HG03039 (cell line): ENCODE results near the gene IER3IP1.
"Not testable (repeated sequence)": the region's sequence is repeated elsewhere in the genome, so short reads cannot be mapped to it uniquely, and the experiment has no call there.

Experiments used
- ATAC-seq: cut with Tn5 transposase; IDR thresholded peaks from one replicate; pipeline ENCODE4 v1.9.1; 2021; ENCODE audit warnings: mild to moderate bottlenecking, moderate library complexity; ENCODE audit not compliant: unreplicated experiment

The IER3IP1 gene, protein sequence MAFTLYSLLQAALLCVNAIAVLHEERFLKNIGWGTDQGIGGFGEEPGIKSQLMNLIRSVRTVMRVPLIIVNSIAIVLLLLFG

DNA sequence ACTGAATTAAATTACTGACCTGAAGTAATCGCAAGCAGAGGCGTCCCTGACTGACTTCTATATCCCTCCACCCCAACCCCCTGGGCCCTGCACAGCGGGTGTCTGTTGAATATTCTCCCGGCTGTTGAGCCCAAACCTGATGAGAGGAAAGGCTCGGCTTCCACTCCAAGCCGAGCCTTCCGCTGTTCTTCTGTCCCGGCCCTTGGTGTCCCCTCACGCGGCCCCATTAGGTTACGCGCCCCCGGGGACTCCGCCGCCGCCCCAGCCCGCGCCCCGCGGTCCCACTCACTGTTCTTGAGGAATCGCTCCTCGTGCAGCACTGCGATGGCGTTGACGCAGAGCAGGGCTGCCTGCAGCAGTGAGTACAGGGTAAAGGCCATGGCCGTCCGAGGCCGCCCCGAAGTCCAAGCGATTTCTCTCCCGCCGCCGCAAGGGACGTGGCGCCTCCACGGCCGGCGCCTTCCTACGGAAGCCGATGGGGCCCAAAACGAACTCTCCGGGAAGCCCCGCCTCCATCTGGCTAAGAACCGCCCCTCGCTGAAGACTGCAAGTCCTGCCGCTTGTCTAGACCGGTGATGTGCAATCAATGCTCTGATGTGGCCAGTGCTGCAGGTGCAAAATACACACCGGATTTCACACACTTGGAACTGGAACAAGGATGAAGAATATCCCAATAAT, at the start of gene IER3IP1:
IER3IP1 (minus strand) TSS at position 467 of the 678 bp plus-strand sequence; CDS start at position 380, 87 bp downstream.
- peak; percentile 88 for ATAC-seq

DNA sequence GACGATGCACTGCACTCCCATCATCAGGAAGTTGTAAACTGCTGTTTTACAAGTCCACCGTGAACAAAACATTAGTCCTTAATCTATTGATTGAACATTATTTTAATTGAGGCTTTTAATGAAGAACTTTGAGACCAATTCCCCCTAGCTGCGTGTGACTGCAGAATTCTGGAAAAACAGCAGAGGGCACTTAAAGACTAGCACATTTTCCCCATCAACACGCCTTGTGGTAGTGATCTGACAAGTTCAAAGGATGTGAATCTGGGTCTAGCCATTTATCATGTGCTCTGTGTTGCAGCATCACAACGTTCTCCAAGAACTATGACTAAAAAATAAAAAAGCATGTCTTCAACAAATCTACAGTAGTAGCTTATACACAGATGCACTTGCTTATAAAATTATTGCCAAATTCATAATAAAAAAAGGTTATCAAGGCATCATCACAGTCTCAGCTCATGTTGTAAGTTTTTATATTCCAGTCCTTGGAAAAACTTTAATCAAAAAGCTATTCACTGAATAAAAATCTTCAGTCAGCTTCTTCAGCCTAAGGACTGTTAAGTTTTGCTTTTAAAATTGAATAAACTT, 39.5 kb upstream of the IER3IP1 start:
- ATAC-seq: no peak

DNA sequence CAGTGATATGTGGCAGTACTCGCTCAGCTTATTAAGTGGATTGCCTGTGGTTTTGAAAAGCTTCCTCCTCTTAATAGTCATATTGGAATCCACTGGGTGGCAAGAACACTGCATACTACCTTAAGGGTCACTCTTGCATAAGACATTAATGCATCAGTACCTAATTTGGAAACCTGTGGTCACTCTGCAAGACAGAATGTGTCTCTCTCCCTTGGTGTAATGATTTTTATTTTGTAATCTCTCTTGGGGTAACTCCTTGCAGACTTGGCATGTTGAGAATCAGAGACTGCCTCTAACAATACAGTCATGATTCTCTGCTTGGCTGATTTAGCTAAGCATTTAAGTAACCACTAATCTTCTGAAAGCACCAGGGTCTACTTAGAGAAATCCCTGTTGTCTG, 33.0 kb upstream of the IER3IP1 start:
- no peak for ATAC-seq

DNA sequence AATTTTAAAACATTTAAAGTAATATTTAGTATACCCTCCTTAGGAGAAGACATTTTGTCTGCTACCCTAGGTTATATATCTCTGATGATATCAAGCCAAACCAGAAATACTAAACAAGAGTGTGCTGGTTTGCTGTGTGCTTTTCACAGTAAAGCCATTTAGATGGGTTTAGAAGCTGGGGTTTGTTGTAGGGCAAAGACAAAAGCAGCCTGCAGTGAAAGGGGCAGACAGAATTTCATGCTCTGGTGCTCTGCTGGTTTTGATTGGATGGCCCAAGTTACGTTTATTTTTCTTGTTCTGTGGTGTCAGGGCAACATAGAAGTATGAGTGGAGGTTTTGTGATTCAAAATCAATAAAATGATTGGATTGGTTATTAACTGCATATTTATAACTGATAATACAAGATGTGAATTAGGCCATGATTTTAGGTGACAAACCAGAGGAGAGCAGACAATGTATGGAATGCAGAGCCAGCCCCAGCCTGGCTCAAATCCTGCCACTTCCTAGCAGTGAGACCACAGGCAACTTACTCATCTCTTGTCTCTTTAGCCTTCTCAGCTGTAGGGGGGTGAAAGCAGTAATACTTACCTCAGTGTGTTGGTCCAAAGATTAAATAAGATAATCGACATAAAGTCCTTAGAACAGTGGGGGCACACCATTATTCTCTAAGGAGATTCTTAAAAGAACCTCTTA, 30.9 kb upstream of the IER3IP1 start:
- ATAC-seq: no peak

DNA sequence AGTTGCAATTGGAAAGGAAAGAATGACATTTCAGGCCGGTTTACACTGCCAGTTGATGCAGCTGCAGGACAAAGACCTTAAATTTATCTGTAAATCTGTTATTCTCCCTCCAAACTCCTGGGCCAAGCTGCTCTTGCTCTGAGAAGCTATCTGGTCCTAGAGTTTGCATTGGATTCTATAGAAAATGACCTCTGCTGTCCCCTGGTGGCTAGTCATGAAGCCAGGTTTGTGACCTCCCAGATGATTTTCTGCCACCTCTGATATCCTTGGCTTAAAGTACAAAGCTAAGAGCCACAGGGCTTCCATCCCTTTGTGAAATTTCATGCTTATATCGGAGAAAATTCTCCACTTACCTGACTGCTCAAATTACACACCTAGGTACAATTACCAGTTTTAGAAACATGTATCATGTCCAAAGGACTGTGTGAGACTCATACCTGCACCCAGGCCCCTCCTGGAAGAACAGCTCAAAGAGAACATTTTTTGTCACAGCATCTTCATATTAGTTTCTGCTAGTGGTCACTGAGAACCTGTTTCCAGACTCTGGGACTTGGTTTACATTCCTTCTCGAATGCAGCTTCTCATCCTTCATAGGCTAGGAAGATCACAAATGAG, 28.9 kb upstream of the IER3IP1 start:
- no peak for ATAC-seq

DNA sequence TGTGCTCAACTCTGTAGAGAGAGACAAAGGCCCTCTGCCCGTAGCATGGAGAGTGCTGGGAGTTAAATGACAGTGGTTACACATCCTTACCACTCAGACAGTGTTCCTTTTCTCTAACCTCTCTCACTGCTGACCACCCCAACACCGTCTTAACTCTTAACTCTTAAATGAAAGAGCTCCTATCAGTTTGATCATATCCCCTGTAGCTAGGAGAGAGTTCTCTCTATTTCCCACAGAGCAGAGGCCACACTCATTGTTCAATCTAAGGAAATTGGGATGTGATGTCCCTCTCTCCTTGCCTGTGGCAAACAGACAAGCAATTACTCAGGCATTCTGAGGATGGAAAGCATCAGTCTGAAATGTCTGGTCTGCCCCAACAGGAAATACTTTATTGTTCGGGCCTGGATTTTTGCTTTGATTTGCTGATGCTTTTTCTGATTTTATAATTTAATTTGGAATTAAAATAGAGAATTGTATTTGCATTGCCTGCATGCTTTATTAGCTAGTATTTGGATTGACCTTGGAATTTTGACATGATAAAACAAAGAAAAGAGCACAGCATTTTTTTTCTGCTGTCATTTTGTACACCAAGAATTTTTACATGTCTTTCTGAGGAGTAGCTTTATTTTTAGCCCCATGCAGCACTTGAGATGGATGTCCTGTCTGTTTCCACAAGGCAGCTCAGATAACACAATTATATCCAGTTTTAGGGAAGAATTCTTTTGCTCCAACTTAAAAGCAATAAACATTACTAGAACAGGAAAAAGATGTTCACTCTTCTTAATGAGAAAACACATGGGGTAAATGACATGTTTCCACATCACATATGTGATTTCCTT, 27.7 kb upstream of the IER3IP1 start:
- no peak for ATAC-seq

DNA sequence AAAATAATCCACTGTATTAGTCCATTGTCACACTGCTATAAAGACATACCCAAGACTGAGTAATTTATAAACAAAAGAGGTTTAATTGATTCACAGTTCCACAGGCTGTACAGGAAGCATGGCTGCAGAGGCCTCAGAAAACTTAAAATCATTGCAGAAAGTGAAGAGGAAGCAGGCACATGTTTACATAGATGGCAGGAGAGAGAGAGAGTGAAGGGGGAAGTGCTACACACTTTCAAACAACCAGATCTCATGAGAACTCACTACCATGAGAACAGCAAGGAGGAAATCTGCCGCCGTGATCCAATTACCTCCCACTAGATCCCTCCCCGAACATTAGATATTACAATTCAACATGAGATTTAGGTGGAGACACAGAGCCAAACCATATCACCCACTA, 19.8 kb upstream of the IER3IP1 start:
- not testable (repeated sequence) for ATAC-seq

DNA sequence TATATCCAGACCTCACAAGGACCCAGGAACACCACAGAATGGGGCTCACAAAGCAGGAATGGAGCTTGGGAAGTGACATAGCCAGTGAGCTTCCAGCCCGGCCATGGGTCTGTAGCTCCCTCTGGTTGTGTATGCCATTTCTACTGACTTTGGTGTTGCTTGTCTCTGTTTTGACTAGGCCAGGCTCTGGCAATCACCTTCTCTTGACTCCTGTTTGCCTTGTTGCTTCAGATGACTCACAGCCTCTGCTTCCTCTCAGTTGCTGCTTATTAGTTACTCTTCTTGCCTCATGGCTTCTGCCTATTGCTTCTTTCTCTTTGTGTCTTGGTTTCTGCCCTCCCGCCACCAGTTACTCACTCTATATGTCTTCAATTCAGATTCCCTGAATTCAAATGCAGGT, 15.8 kb upstream of the IER3IP1 start:
- no peak for ATAC-seq

DNA sequence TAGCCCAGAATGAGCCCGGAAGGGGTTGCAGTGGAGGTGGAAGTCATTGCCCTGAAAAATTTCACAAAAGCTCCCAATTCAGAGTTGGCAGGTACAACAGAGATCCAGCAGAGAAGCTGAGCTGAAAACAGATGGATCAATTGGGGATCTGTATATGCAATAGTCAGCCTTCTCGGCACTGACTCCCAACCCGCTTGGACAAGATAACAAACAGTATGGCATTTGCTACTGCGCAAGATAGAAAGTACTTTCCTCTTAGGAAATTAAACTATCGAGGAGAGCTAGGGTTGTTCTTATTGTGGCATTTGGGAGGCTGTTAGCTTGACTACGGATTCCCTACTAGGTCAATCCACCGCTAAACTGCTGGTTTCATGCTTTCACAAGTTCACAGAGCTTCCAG, 11.6 kb upstream of the IER3IP1 start:
- no peak for ATAC-seq

DNA sequence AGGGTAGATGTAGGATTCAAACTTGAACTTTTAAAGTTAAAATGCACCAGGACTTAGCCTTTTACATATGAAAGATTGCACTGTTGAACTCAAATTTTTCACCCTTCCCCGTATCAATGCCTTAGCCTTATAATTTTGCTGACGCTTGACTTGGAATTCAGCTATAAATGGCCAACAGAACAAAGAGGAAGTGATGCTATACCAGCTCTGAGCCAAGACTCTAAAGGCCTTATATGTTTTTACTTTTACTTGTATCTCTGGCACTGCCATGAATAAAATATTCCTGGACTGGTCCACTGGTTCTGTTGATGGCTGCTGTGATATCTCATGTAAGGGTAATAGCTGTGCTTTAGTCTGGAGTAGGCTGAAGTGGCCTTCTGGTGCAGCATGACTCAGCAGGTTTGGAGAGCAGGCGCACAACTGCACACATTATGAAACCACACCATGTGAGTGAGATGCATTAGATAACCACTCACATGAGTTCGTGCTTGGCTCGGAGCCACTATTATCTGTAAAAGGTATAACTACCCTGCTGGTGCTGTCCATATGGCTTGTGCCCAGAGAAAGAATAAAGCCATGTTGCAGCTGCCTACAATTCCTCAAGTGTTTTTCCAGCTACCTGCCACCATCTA, 8.4 kb upstream of the IER3IP1 start:
- no peak for ATAC-seq

DNA sequence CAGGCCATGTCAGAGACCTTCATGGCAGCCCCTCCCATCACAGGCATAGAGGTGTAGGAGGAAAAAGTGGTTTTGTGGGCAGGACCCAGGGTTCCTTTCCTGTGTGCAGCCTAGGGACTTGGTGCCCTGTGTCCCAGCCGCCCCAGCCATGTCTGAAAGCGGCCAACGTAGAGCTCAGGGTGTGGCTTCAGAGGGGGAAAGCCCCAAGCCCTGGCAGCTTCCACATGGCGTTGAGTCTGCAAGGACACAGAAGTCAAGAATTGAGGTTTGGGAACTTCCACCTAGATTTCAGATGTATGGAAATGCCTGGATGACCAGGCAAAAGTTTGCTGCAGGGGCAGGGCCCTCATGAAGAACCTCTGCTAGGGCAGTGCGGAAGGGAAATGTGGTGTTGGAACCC, 6.0 kb upstream of the IER3IP1 start:
- not testable (repeated sequence) for ATAC-seq

DNA sequence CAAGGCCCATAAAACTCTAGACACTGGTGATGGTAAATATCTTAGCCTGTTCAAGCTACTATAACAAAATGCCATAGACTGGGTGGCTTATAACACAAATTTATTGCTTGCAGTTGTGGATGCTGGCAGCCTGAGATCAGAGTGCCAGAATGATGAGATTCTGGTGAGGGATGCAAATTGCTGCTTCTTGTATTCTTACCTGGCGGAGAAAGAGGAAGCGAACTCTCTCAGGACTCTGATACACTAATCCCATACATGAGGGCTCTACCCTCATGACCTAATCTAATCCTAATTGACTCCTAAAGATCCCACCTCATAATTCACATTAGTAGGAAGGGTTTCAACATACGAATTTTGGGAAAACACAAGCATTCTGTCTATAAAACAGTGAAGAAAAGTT, 4.6 kb upstream of the IER3IP1 start:
- no peak for ATAC-seq

DNA sequence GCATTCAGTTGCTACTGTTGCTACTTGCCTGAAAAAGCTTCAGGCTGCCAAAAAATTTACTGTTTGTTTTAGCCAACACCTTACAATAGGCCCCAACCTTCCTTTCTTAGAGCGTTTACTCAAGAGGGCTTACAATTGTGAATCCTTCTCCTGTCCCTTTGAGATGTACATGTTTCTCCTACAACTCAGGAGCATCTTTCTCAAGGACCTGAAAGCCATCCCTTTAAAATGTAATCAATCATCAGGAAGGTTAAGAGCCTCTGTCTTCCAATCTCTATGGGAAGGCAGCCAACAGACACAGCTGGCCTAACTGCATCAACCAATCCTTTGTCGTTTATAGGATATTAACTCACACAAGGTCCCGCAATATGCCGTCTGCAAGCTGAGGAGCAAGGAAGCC, 3.4 kb upstream of the IER3IP1 start:
- no peak for ATAC-seq

DNA sequence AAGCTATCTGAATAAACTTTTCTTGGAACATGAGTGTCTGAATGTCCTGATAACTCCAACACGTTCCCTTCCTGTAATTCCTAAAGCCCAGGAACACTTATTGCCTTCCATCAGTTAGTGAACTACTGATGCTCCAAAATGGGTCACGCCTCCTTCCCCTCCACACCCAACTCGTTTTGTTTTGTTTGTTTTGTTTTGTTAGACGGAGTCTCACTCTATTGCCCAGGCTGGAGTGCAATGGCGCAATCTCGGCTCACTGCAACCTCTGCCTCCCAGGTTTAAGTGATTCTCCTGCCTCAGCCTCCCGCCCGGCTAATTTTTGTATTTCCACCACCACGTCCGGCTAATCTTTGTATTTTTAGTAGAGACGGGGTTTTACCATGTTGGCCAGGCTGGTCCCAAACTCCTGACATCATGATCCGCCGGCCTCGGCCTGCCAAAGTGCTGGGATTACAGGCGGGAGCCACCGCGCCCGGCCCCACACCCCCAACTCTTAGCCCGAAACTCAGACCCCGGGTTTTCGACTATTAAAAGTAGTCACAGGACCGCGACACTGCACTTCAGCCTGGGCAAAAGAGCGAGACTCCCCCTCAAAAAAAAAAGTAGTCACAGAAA, 774 bp downstream of the IER3IP1 start:
- no peak for ATAC-seq

DNA sequence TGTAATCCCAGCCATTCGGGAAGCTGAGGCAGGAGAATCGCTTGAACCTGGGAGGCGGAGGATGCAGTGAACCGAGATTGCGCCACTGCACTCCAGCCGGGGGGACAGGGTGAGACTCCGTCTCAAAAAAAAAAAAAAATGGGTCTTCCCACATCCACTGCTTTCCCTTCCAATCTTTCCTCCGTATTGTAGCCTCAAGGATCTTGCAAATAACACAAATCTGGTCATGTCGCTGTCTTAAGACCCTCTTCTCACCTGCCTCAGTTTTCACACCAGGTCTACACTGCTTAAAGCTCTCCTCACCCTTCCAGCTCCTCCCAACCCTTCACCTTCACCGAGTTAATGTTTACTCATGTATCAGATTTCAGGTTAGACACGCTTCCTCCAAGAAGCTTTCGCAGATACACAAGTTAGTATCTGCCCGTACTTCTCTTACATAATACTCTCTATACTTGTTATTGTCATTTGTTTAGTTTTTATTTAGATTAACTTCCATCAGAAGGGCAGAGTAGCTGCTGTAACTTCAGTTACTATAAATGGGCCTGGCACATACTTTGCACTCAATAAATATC, 1.5 kb downstream of the IER3IP1 start:
- no peak for ATAC-seq

DNA sequence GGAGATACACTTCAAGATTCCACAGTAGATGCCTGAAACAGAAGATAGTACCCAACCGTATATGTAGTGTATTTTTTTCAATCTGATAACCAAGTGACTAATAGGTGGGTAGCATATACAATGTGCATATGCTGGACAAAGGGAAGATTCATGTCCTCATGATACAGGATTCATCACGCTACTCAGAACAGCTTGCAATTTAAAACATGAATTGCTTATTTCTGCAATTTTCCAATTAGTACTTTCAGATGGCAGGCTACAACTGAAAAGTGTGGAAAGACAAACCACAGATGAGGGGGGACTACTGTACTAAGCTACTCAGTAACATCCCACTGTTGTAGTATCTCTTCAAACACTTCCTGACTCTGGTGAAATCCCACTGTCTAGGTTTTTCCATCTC, 3.7 kb downstream of the IER3IP1 start:
- no peak for ATAC-seq

DNA sequence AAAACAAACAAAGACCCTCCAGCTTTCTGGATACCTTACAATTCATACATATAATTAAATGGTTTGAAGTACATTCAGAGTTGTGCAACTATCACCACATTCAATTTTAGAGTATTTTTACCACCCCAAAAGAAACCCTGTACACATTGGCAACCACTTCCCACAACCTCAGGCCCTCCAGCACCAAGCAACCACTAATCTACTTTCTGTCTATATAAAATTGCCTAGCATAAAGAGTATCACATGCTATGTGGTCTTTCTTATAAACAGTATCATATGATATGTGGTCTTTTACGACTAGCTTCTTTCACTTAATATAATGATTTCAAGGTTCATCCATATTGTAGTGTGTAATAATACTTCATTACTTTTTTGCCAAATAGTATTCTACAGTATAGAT, 7.3 kb downstream of the IER3IP1 start:
- ATAC-seq: no peak

DNA sequence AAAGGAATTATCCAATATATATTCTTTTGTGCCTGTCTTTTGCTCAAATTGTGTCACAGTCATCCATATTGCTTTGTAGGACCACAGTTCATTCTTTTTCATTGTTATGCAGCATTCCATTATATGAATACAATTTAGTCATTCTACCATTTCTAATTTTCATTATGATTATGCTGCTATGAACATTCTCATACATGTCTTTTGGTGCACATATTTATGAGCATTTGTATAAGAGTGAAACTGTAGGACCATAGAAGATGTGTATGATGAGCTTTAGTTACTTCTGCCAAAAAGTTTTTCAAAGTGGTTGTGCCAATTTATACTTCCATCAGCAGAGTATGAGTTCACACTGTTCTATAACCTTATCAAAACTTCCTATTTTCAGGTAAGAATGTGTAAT, 7.7 kb downstream of the IER3IP1 start:
- no peak for ATAC-seq

DNA sequence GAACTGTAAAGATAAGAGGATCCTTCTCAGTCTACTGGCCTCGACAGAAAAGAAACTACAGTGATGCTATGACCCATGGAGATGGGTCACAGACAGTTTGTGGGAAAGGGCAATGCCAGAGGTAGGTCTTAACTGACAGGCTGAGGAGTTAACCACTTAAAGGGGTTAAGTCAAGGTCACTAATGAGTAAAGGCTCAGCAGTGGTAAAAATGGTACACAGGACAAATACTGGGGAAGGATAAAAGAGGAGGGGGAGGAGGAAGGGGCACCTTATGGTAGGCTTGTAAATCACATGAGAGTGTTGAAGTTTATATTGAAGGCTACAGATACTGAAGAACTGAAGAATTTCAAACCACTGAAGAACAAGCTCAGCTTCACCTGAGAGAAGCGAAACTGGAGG, 9.9 kb downstream of the IER3IP1 start:
- no peak for ATAC-seq

DNA sequence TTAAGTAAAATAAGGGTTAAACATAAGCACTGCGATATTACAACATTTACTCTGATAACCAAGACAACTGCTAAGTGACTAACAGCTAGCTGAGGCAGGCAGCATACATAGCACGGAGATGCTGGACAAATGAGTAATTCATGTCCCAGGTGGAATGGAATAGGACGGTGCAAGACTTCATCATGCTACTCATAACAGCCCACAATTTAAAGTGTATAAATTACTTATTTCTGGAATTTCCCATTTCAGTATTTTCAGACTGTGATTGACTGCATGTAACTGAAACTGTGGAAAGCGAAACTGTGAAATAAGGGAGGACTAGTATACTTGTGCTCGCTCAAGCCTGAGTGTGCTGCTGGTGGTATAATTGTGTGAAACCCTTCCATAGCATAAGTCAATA, 12.9 kb downstream of the IER3IP1 start:
- peak; percentile 82 for ATAC-seq
